NCI-H345 treated with DMSO at 0.1 percent for 48 hours (cell line): ENCODE data around the gene PKIG.

Source experiments
- DNase-seq: peaks from one replicate; lab custom pipeline; 2025; ENCODE audit not compliant: unreplicated experiment; lab: John Stamatoyannopoulos, UW

The PKIG gene

DNA sequence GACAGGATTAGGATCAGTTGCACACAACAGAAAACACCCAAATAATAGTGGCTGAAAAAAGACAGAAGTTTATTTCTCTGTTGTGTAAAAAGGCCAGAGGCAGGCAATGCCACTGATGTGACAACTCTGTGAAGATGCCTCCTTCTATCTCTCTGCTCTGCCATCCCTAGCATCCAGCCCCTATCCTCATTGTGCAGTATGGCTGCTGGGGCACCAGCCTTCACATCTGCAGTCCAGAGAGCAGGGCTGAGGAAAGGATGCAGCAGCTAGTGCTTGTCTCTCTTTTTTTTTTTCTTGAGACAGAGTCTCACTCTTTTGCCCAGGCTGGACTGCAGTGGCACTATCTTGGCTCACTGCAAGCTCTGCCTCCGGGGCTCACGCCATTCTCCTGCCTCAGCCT lies 75.5 kb downstream of the PKIG start:
- no peak for DNase-seq

DNA sequence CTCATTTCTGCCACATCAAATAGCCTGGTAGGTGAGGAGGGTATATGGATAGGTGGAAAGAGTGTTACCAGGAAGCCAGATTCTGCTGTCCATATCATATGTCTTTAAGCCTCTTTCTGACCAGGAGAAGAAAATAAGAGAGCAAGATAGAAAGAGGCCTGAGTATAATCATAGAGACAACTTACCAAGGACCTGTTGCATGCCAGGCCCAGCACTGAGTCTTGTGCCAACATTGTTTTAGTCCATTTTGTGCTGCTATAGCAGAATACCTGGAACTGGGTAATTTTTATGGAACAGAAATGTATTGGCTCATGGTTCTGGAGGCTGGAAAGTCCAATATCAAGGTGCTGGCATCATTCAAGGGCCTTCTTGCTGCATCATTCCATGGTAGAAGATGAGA lies 76.4 kb downstream of the PKIG start:
- no peak for DNase-seq

DNA sequence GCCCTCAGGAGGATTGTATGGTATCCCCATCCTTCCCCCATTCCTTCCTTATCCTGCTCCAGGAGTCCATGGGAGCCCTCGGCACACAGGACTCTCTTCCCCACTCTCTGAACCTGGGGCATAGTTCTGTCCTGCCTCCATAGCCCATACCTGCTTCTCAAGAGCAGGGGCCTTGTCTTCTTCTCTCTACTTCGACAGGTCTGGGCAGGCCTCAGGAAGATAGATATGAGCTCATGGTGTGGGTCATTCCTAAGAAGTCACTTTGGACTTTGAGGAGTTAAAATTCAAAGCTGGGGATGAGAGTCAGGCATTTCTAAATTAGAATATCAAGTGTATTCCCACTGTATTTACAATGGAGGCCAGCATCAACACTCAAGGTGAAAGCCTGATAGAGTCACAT lies 77.6 kb downstream of the PKIG start:
- DNase-seq, result no peak

DNA sequence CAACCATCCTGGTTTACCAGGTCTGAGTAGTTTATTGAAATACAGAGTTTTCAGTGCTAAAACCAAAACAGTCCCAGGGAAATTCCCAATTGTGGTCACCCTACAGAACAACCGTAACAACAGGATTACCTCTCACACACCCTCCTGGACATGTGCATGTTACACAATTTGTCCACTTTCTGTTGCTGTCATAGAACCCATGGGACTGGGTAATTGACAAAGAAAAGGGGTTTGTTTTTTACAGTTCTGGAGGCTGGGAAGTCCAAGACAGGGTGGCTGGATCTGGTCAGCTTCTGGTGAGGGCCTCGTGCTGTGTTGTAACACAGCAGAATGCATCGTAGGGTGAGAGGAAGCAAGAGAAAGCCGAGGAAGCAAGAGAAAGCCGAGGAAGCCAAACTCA lies 78.2 kb downstream of the PKIG start:
- DNase-seq, result no peak

DNA sequence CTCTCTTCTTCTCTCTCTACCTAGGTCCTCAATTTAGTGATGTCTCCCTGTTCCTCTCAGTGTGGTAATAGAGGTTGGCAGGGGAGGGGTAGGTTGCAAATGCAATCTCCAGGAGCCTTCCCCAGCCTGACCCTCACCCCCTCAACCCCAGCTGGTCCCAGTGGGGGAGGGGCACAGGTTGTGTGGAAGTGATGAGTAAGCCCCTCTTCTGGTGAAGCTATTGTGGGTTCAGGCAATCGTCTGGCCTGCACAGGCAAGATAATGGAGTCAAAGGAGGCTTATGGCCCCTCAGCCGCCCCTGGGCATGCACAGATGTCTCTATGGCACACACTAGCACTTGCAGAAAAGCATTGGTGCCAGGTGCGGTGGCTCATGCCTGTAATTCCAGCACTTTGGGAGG lies 79.9 kb downstream of the PKIG start:
- no peak for DNase-seq

DNA sequence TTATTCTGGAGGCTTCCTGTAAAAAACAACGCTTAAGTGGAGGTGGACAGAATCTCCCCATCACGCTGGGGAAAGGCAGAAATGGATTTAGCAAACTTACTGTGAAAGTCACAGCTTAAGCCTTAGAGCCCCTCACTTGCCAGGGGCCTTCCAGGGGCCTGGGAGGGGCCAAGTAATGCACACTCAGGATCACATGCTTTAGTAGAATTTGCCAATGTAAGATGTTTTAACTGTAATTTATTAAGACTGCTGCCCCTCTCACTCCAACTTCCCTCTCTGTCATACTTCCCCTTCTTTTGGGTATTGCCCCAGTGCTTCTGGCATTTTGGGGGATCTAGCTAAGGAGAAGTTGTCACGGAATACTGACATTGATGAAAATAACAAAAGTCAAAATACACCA lies 81.8 kb downstream of the PKIG start:
- no peak for DNase-seq

DNA sequence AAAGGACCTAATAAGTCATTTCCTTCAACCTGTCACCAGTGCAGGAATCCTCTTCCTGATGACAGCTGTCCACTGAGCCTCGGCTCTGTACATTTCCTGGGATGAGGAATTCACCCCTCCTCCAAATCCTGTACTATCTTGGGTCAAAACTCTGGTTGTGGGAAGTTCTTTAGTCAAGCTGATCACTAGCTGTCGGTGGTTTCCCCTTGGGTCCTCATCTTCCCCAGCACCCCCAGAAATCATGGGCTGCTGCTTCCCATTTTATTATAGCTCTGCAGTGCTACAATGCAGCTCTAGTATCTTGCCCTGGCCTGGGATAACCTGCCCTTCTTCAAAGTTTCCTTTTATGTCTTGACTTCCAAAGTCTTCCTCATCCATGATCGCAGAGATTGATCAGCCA lies 83.7 kb downstream of the PKIG start:
- DNase-seq, result no peak
